Measurements from ENCODE around the gene POLR3A. TPM values are rescaled to one million over a fixed set of nuclear protein-coding genes. Genes with fewer than 3 reads are reported as not detected.

Gene POLR3A
- total RNA-seq, 1 donor from 2014 or later = 13.0 TPM

Other genes with a start within 250 kb of the POLR3A start
- 5.4 and 8.0 TPM in 2 replicates for gene DLG5, start 102.8 kb downstream of the POLR3A start, total RNA-seq
- 1,484 and 1,977 TPM in 2 replicates for gene RPS24, start 4.3 kb upstream of the POLR3A start, total RNA-seq

All from dermis microvascular lymphatic vessel endothelial cell (primary cell).